ENCODE measurements around the gene TDRD9. TPM values are rescaled to one million over a fixed set of nuclear protein-coding genes. Genes with fewer than 3 reads are reported as not detected.

TDRD9 gene
- total RNA-seq, 4 donors from 2014 or later, result 2.0 to 3.2 (median 2.6) TPM

GRCh38 chr14:104086661-104087461, 158.6 kb downstream of the TDRD9 start:
- no peaks in the 10 kb centered on the region for H3K9me3 ChIP-seq
- no peak overlapping the region for H3K27ac ChIP-seq (replicated peaks in 1 of 4)
- H3K4me1 ChIP-seq, result peaks cover 7 to 13% (median 10%) of the 10 kb centered on the region in 4 donors
- intact Hi-C loops (cut with DNase I), result no loop called here
- no peaks in the 10 kb centered on the region for H3K36me3 ChIP-seq
- no peak overlapping the region for H3K4me3 ChIP-seq
- DNase-seq (ENCODE audit: extremely low spot score), result no peak
- WGBS, result 81% methylated on average over 16 of the region's 16 CpGs
- H3K27me3 ChIP-seq, result peaks cover 0 to 76% (median 10%) of the 10 kb centered on the region in 4 donors
- TF ChIP-seq POLR2AphosphoS5 (IDR thresholded peaks at IDR 0.05) (no peak), POLR2A (IDR thresholded peaks at IDR 0.05; ENCODE audit: low read depth) (no peak), CTCF (IDR thresholded peaks at IDR 0.05) (no peak), EP300 (IDR thresholded peaks at IDR 0.05) (no peak)

GRCh38 chr14:104087505-104087904, 159.2 kb downstream of the TDRD9 start:
- peaks cover 7 to 13% (median 10%) of the 10 kb centered on the region in 4 donors for H3K4me1 ChIP-seq
- intact Hi-C loops (cut with DNase I), result no loop called here
- H3K27ac ChIP-seq (replicated peaks in 1 of 4), result no peak overlapping the region
- H3K36me3 ChIP-seq, result no peaks in the 10 kb centered on the region
- TF ChIP-seq POLR2A (IDR thresholded peaks at IDR 0.05; ENCODE audit: low read depth) (no peak), POLR2AphosphoS5 (IDR thresholded peaks at IDR 0.05) (no peak), CTCF (IDR thresholded peaks at IDR 0.05) (no peak), EP300 (IDR thresholded peaks at IDR 0.05) (no peak)
- no peak for DNase-seq (ENCODE audit: extremely low spot score)
- H3K27me3 ChIP-seq, result peaks cover 0 to 76% (median 10%) of the 10 kb centered on the region in 4 donors
- 92% methylated on average over 4 of the region's 17 CpGs for WGBS
- no peak overlapping the region for H3K4me3 ChIP-seq
- no peaks in the 10 kb centered on the region for H3K9me3 ChIP-seq

- 67% methylated on average over 14 of the region's 23 CpGs for WGBS
- Histone ChIP-seq H3K27me3 (peaks cover 0 to 76% (median 10%) of the 10 kb centered on the region in 4 donors), H3K9me3 (no peaks in the 10 kb centered on the region), H3K27ac (replicated peaks in 1 of 4) (no peak overlapping the region), H3K4me3 (no peak overlapping the region), H3K4me1 (peaks cover 7 to 13% (median 8%) of the 10 kb centered on the region in 4 donors), H3K36me3 (no peaks in the 10 kb centered on the region)
- intact Hi-C loops (cut with DNase I), result no loop called here
- TF ChIP-seq POLR2AphosphoS5 (IDR thresholded peaks at IDR 0.05) (no peak), EP300 (IDR thresholded peaks at IDR 0.05) (no peak), CTCF (IDR thresholded peaks at IDR 0.05) (no peak), POLR2A (IDR thresholded peaks at IDR 0.05; ENCODE audit: low read depth) (no peak)
- DNase-seq (ENCODE audit: extremely low spot score), result no peak
These were observed 160.0 kb downstream of the TDRD9 start for GRCh38 chr14:104087981-104088850.

GRCh38 chr14:104090071-104090748, 162.0 kb downstream of the TDRD9 start:
- Histone ChIP-seq H3K4me3 (no peak overlapping the region), H3K4me1 (peaks cover 3 to 13% (median 11%) of the 10 kb centered on the region in 4 donors), H3K36me3 (no peaks in the 10 kb centered on the region), H3K9me3 (no peaks in the 10 kb centered on the region), H3K27me3 (peaks cover 0 to 76% (median 16%) of the 10 kb centered on the region in 4 donors), H3K27ac (replicated peaks in 1 of 4) (no peak overlapping the region)
- TF ChIP-seq POLR2AphosphoS5 (IDR thresholded peaks at IDR 0.05), result no peak
- TF ChIP-seq CTCF (IDR thresholded peaks at IDR 0.05), result no peak
- TF ChIP-seq EP300 (IDR thresholded peaks at IDR 0.05), result no peak
- no peak for TF ChIP-seq POLR2A (IDR thresholded peaks at IDR 0.05; ENCODE audit: low read depth)
- intact Hi-C loops (cut with DNase I), result loop anchor here (5.0 to 10.0 kb wide), 2 partner anchors 475 to 547 kb away; no protein-coding TSS in a partner anchor
- no peak for DNase-seq (ENCODE audit: extremely low spot score)
- WGBS, result 94% methylated on average over 7 of the region's 20 CpGs

Measured in esophagus muscularis mucosa (tissue), 4 donors.